BLaER1 (cell line): ENCODE measurements around the gene CRADD.

ENCODE experiments used
- H3K27ac ChIP-seq: shearing (Covaris generic); formaldehyde crosslinking; 2 replicates; pipeline ENCODE4 v1.8.1; 2022
- H3K27me3 ChIP-seq: shearing (Covaris generic); formaldehyde crosslinking; 2 replicates; pipeline ENCODE4 v1.8.1; 2022
- H3K36me3 ChIP-seq: shearing (Covaris generic); formaldehyde crosslinking; 2 replicates; pipeline ENCODE4 v1.8.1; 2022
- H3K4me1 ChIP-seq: shearing (Covaris generic); formaldehyde crosslinking; 2 replicates; pipeline ENCODE4 v1.8.1; 2022
- H3K4me2 ChIP-seq: shearing (Covaris generic); formaldehyde crosslinking; 2 replicates; pipeline ENCODE4 v1.8.1; 2022
- H3K4me3 ChIP-seq: shearing (Covaris generic); formaldehyde crosslinking; 2 replicates; pipeline ENCODE4 v1.8.1; 2022
- H3K9ac ChIP-seq: shearing (Covaris generic); formaldehyde crosslinking; 2 replicates; pipeline ENCODE4 v1.8.1; 2022
- H3K9me3 ChIP-seq: shearing (Covaris generic); formaldehyde crosslinking; 2 replicates; pipeline ENCODE4 v1.8.1; 2022
- H4K20me1 ChIP-seq: shearing (Covaris generic); formaldehyde crosslinking; 2 replicates; pipeline ENCODE4 v1.8.1; 2022
- Cebpa-rat ChIP-seq: shearing (Covaris generic); IDR thresholded peaks from 2 replicates; pipeline ENCODE4 v1.8.1; 2022

CRADD gene

GRCh38 chr12:93895089-93895445 is 217.9 kb downstream of the CRADD start:
- H3K4me1 ChIP-seq: peaks cover 25% of the 10 kb centered on the region
- H3K27ac ChIP-seq: 0 out of 2 replicates have a peak overlapping the region, but pooled peaks have one; percentile 71
- no peak for TF ChIP-seq Cebpa-rat
- peak overlapping the region; percentile 46; the same call in 1 of the 2 replicates for H3K9ac ChIP-seq
- no peaks in the 10 kb centered on the region for H3K9me3 ChIP-seq
- no peaks in the 10 kb centered on the region for H3K36me3 ChIP-seq
- H4K20me1 ChIP-seq: no peaks in the 10 kb centered on the region
- H3K4me3 ChIP-seq: no peak overlapping the region
- no peaks in the 10 kb centered on the region for H3K27me3 ChIP-seq
- peak overlapping the region; percentile 83 for H3K4me2 ChIP-seq

GRCh38 chr12:93896427-93896826 is 219.3 kb downstream of the CRADD start:
- no peaks in the 10 kb centered on the region for H3K36me3 ChIP-seq
- no peak overlapping the region for H3K9ac ChIP-seq
- H3K27me3 ChIP-seq: no peaks in the 10 kb centered on the region
- H3K4me1 ChIP-seq: peaks cover 25% of the 10 kb centered on the region
- no peaks in the 10 kb centered on the region for H4K20me1 ChIP-seq
- no peak overlapping the region for H3K4me3 ChIP-seq
- no peak overlapping the region for H3K4me2 ChIP-seq
- H3K27ac ChIP-seq: no peak overlapping the region
- TF ChIP-seq Cebpa-rat: no peak
- H3K9me3 ChIP-seq: peaks cover 8% of the 10 kb centered on the region

- peaks cover 14% of the 10 kb centered on the region for H3K9me3 ChIP-seq
- no peaks in the 10 kb centered on the region for H3K36me3 ChIP-seq
- TF ChIP-seq Cebpa-rat: no peak
- H3K9ac ChIP-seq: no peak overlapping the region
- H3K27ac ChIP-seq: no peak overlapping the region
- no peak overlapping the region for H3K4me3 ChIP-seq
- H3K4me2 ChIP-seq: no peak overlapping the region
- H3K27me3 ChIP-seq: no peaks in the 10 kb centered on the region
- H3K4me1 ChIP-seq: peaks cover 25% of the 10 kb centered on the region
- no peaks in the 10 kb centered on the region for H4K20me1 ChIP-seq
These were observed 219.8 kb downstream of the CRADD start for GRCh38 chr12:93896952-93897351.

GRCh38 chr12:93901739-93902138 is 224.6 kb downstream of the CRADD start:
- no peak overlapping the region for H3K4me2 ChIP-seq
- no peaks in the 10 kb centered on the region for H4K20me1 ChIP-seq
- H3K36me3 ChIP-seq: no peaks in the 10 kb centered on the region
- no peak overlapping the region for H3K27ac ChIP-seq
- H3K4me3 ChIP-seq: no peak overlapping the region
- H3K27me3 ChIP-seq: no peaks in the 10 kb centered on the region
- peaks cover 26% of the 10 kb centered on the region for H3K9me3 ChIP-seq
- peaks cover 28% of the 10 kb centered on the region for H3K4me1 ChIP-seq
- no peak for TF ChIP-seq Cebpa-rat
- H3K9ac ChIP-seq: no peak overlapping the region

- TF ChIP-seq Cebpa-rat: no peak
These were observed 225.0 kb downstream of the CRADD start for GRCh38 chr12:93902192-93902591.

GRCh38 chr12:93902736-93903562 is 225.8 kb downstream of the CRADD start:
- peaks cover 34% of the 10 kb centered on the region for H3K4me1 ChIP-seq
- H4K20me1 ChIP-seq: no peaks in the 10 kb centered on the region
- H3K4me3 ChIP-seq: no peak overlapping the region
- H3K27ac ChIP-seq: no peak overlapping the region
- no peaks in the 10 kb centered on the region for H3K36me3 ChIP-seq
- TF ChIP-seq Cebpa-rat: no peak
- H3K9ac ChIP-seq: no peak overlapping the region
- peaks cover 26% of the 10 kb centered on the region for H3K9me3 ChIP-seq
- H3K4me2 ChIP-seq: peak overlapping the region; percentile 53
- H3K27me3 ChIP-seq: no peaks in the 10 kb centered on the region

More at GRCh38 chr12:93902192-93902591, 225.0 kb downstream of the CRADD start:
- Histone ChIP-seq H3K27me3 (no peaks in the 10 kb centered on the region), H3K9ac (no peak overlapping the region), H3K4me3 (no peak overlapping the region), H3K4me2 (no peak overlapping the region), H3K27ac (no peak overlapping the region), H3K36me3 (no peaks in the 10 kb centered on the region), H4K20me1 (no peaks in the 10 kb centered on the region), H3K9me3 (peaks cover 26% of the 10 kb centered on the region), H3K4me1 (peaks cover 33% of the 10 kb centered on the region)

- Histone ChIP-seq H3K4me2 (peak overlapping the region; percentile 53), H3K9me3 (peaks cover 26% of the 10 kb centered on the region), H3K27me3 (no peaks in the 10 kb centered on the region), H3K36me3 (no peaks in the 10 kb centered on the region), H3K4me1 (peaks cover 30% of the 10 kb centered on the region), H4K20me1 (no peaks in the 10 kb centered on the region), H3K4me3 (no peak overlapping the region), H3K27ac (no peak overlapping the region), H3K9ac (no peak overlapping the region)
- TF ChIP-seq Cebpa-rat: no peak
These were observed 226.9 kb downstream of the CRADD start for GRCh38 chr12:93904124-93904523.

GRCh38 chr12:93908264-93908663 is 231.1 kb downstream of the CRADD start:
- peaks cover 20% of the 10 kb centered on the region for H3K4me1 ChIP-seq
- no peak overlapping the region for H3K9ac ChIP-seq
- no peaks in the 10 kb centered on the region for H3K36me3 ChIP-seq
- H3K27ac ChIP-seq: no peak overlapping the region
- no peak for TF ChIP-seq Cebpa-rat
- H4K20me1 ChIP-seq: no peaks in the 10 kb centered on the region
- 0 out of 2 replicates have a peak, but pooled peaks cover 2% of the 10 kb centered on the region for H3K9me3 ChIP-seq
- no peak overlapping the region for H3K4me3 ChIP-seq
- no peaks in the 10 kb centered on the region for H3K27me3 ChIP-seq
- no peak overlapping the region for H3K4me2 ChIP-seq

GRCh38 chr12:93908846-93909567 is 231.8 kb downstream of the CRADD start:
- H3K4me3 ChIP-seq: no peak overlapping the region
- no peaks in the 10 kb centered on the region for H3K36me3 ChIP-seq
- no peak overlapping the region for H3K27ac ChIP-seq
- no peak overlapping the region for H3K4me2 ChIP-seq
- no peak overlapping the region for H3K9ac ChIP-seq
- 0 out of 2 replicates have a peak, but pooled peaks cover 4% of the 10 kb centered on the region for H3K9me3 ChIP-seq
- no peaks in the 10 kb centered on the region for H4K20me1 ChIP-seq
- no peak for TF ChIP-seq Cebpa-rat
- H3K27me3 ChIP-seq: no peaks in the 10 kb centered on the region
- H3K4me1 ChIP-seq: peaks cover 13% of the 10 kb centered on the region

- H3K9ac ChIP-seq: no peak overlapping the region
- H3K4me1 ChIP-seq: peaks cover 20% of the 10 kb centered on the region
- no peak overlapping the region for H3K4me2 ChIP-seq
- no peak for TF ChIP-seq Cebpa-rat
- 0 out of 2 replicates have a peak, but pooled peaks cover 4% of the 10 kb centered on the region for H3K9me3 ChIP-seq
- H3K4me3 ChIP-seq: no peak overlapping the region
- H4K20me1 ChIP-seq: no peaks in the 10 kb centered on the region
- H3K27me3 ChIP-seq: no peaks in the 10 kb centered on the region
- no peak overlapping the region for H3K27ac ChIP-seq
- no peaks in the 10 kb centered on the region for H3K36me3 ChIP-seq
These were observed 234.2 kb downstream of the CRADD start for GRCh38 chr12:93911396-93911795.
